HCT116 (cell line): ENCODE measurements around the gene HK3. TPM values are rescaled to one million over a fixed set of nuclear protein-coding genes. Genes with fewer than 3 reads are reported as not detected.

Experiments used
- ATAC-seq: fragments of 200-7000 bp; cut with Tn5 transposase; 2 replicates; pipeline ENCODE4 v1.9.1; 2020; ENCODE audit warnings: mild to moderate bottlenecking, moderate library complexity
- BruUV-seq: library from RNA; stranded (reverse); fragments of 400-500 nt; replicated peaks from 2 replicates; lab custom pipeline; 2021; lab: Mats Ljungman, UMichigan
- CTCF ChIA-PET: fragments of 300-600 bp; sonication (Branson Sonifier 250); formaldehyde crosslinking; loops from one replicate; lab custom pipeline; 2021; ENCODE audit warnings: antibody characterized with exemption; lab: Charles Lee
- POLR2A ChIA-PET: fragments of 300-600, 350-600 bp; sonication (Branson Sonifier 250); formaldehyde crosslinking; loops from one replicate; lab custom pipeline; 2021; ENCODE audit warnings: antibody characterized with exemption; lab: Charles Lee
- RAD21 ChIA-PET, 2 experiments: fragments of 300-600 bp; sonication (Branson Sonifier 250); formaldehyde crosslinking; loops; one replicate each; lab custom pipeline; 2023; ENCODE audit warnings: low total read pairs in 2 of 2; ENCODE audit not compliant: uncharacterized antibody in 2 of 2, unreplicated experiment in 2 of 2, low non-redundant PET in 1 of 2; lab: Charles Lee
- DNase-seq: peaks from one replicate; pipeline ENCODE4 v3.0.0-alpha.2; 2010; ENCODE audit warnings: low read depth, low spot score
- H2AFZ ChIP-seq: fragments of 200-600 bp; shearing (Covaris generic), sonication (generic); 2 replicates; pipeline ENCODE4 v1.6.1; 2017; ENCODE audit warnings: low read depth, mixed run types, mixed read lengths, antibody characterized with exemption, low read length; ENCODE audit not compliant: poor library complexity, severe bottlenecking
- H3K27ac ChIP-seq: 2 replicates; pipeline ENCODE4 v1.5.1; 2012; ENCODE audit warnings: low read depth, low read length
- H3K27me3 ChIP-seq: fragments of 200-600 bp; sonication (generic); 2 replicates; pipeline ENCODE4 v1.6.1; 2016; ENCODE audit warnings: mixed run types, low read length, mixed read lengths; ENCODE audit not compliant: insufficient read depth
- H3K36me3 ChIP-seq, 2 experiments: fragments of 200-500 bp in 1 of 2; fragments of 200-600 bp in 1 of 2; sonication (Bioruptor generic) in 1 of 2; sonication (generic) in 1 of 2; 2 replicates each; pipeline versions ENCODE4 v1.5.1 to v1.6.1; 2014 to 2016; ENCODE audit warnings: low read length in 2 of 2, inconsistent platforms in 1 of 2, mixed read lengths in 1 of 2, mixed run types in 1 of 2; ENCODE audit not compliant: insufficient read depth in 2 of 2, control insufficient read depth in 1 of 2
- H3K4me1 ChIP-seq, 2 experiments: fragments of 200-600 bp in 1 of 2; sonication (generic) in 1 of 2; 2 replicates each; pipeline versions ENCODE4 v1.5.1 to v1.6.1; 2012 to 2017; ENCODE audit warnings: low read length in 2 of 2, inconsistent platforms in 1 of 2, mild to moderate bottlenecking in 1 of 2, mixed read lengths in 1 of 2, mixed run types in 1 of 2, moderate library complexity in 1 of 2; ENCODE audit not compliant: insufficient read depth in 2 of 2, control insufficient read depth in 1 of 2
- H3K4me2 ChIP-seq: fragments of 200-600 bp; sonication (generic); 2 replicates; pipeline ENCODE4 v1.6.1; 2017; ENCODE audit warnings: mixed run types, low read length, mixed read lengths
- H3K4me3 ChIP-seq, 2 experiments: fragments of 200-600 bp in 1 of 2; sonication (generic) in 1 of 2; replicated peaks in 1 of 2; 2 replicates each; pipeline ENCODE4 v1.5.1; 2011 to 2016; ENCODE audit warnings: low read length in 2 of 2, control low read depth in 1 of 2, low read depth in 1 of 2, mild to moderate bottlenecking in 1 of 2, mixed read lengths in 1 of 2, mixed run types in 1 of 2
- H3K79me2 ChIP-seq: fragments of 200-600 bp; sonication (generic); 2 replicates; pipeline ENCODE4 v1.6.1; 2017; ENCODE audit warnings: mild to moderate bottlenecking, mixed run types, low read length, moderate library complexity, mixed read lengths; ENCODE audit not compliant: insufficient read depth
- H3K9ac ChIP-seq: fragments of 200-600 bp; sonication (generic); 2 replicates; pipeline ENCODE4 v1.6.1; 2016; ENCODE audit warnings: low read length, mixed read lengths
- H3K9me2 ChIP-seq: fragments of 200-600 bp; sonication (generic), shearing (Covaris generic); 2 replicates; pipeline ENCODE4 v1.6.1; 2017; ENCODE audit warnings: mixed run types, mild to moderate bottlenecking, moderate library complexity; ENCODE audit not compliant: insufficient read depth
- H3K9me3 ChIP-seq, 2 experiments: fragments of 200-500 bp in 1 of 2; fragments of 200-600 bp in 1 of 2; sonication (Bioruptor generic) in 1 of 2; sonication (generic) in 1 of 2; 2 replicates each; pipeline ENCODE4 v1.6.1; 2014 to 2017; ENCODE audit warnings: low read length in 2 of 2, mixed read lengths in 2 of 2, inconsistent platforms in 1 of 2, low read depth in 1 of 2, mild to moderate bottlenecking in 1 of 2, mixed run types in 1 of 2, moderate library complexity in 1 of 2; ENCODE audit not compliant: control insufficient read depth in 1 of 2, insufficient read depth in 1 of 2
- H4K20me1 ChIP-seq: fragments of 200-600 bp; sonication (generic), shearing (Covaris generic); 2 replicates; pipeline ENCODE4 v1.6.1; 2017; ENCODE audit warnings: mixed run types, mild to moderate bottlenecking, moderate library complexity; ENCODE audit not compliant: insufficient read depth
- CEBPB ChIP-seq: IDR thresholded peaks from 2 replicates; pipeline ENCODE4 v1.6.1; 2012; ENCODE audit warnings: low read depth
- CTCF ChIP-seq, 3 experiments: fragments of 200-600 bp in 1 of 3; sonication (generic) in 1 of 3; IDR thresholded peaks in 2 of 3; conservative IDR thresholded peaks in 1 of 3; 2 replicates each; pipeline ENCODE4 v1.5.1; 2012 to 2017; ENCODE audit warnings: low read depth in 2 of 3, low read length in 2 of 3, antibody characterized with exemption in 1 of 3, borderline replicate concordance in 1 of 3, control low read depth in 1 of 3, mild to moderate bottlenecking in 1 of 3, mixed read lengths in 1 of 3, mixed run types in 1 of 3, moderate library complexity in 1 of 3; ENCODE audit not compliant: insufficient read depth in 1 of 3
- EZH2phosphoT487 ChIP-seq: fragments of 200-600 bp; IDR thresholded peaks from 2 replicates; pipeline ENCODE4 v1.6.1; 2018; ENCODE audit warnings: antibody characterized with exemption, borderline replicate concordance
- FOSL1 ChIP-seq: IDR thresholded peaks from 2 replicates; pipeline ENCODE4 v1.6.1; 2012; ENCODE audit warnings: low read depth
- POLR2AphosphoS5 ChIP-seq: IDR thresholded peaks from 2 replicates; pipeline ENCODE4 v1.6.1; 2011; ENCODE audit warnings: mild to moderate bottlenecking, low read depth, low read length, moderate library complexity
- SP1 ChIP-seq: IDR thresholded peaks from 2 replicates; pipeline ENCODE4 v1.6.1; 2012; ENCODE audit warnings: low read depth
- SRF ChIP-seq: IDR thresholded peaks from 2 replicates; pipeline ENCODE4 v1.6.1; 2012; ENCODE audit warnings: low read depth
- YY1 ChIP-seq: IDR thresholded peaks from 2 replicates; pipeline ENCODE4 v1.6.1; 2011; ENCODE audit warnings: low read length, low read depth, moderate library complexity, mild to moderate bottlenecking; ENCODE audit not compliant: insufficient replicate concordance; ENCODE audit errors: extremely low read depth
- ZBTB33 ChIP-seq: IDR thresholded peaks from 2 replicates; pipeline ENCODE4 v1.6.1; 2011; ENCODE audit warnings: mild to moderate bottlenecking, low read length, moderate library complexity; ENCODE audit not compliant: insufficient replicate concordance; ENCODE audit errors: extremely low read depth
- intact Hi-C: fragments of 100-400 bp; cut with micrococcal nuclease; formaldehyde crosslinking; loops from 2 replicates; pipeline ENCODE4 v1.10.0; 2022
- total RNA-seq: library from RNA; stranded (reverse); gene quantifications from one replicate; pipeline ENCODE4 v1.2.1, GENCODE V29; 2021; ENCODE audit not compliant: unreplicated experiment

HK3 gene
- total RNA-seq, 1 experiment from 2014 or later = 0.30 TPM

- Histone ChIP-seq H3K79me2 (no peaks in the 10 kb centered on the region), H3K36me3 (no peaks in the 10 kb centered on the region), H4K20me1 (no peaks in the 10 kb centered on the region), H3K9ac (no peak overlapping the region), H3K4me2 (no peak overlapping the region), H3K27me3 (no peaks in the 10 kb centered on the region), H3K9me3 (no peaks in the 10 kb centered on the region), H3K9me2 (no peaks in the 10 kb centered on the region), H3K27ac (no peak overlapping the region), H2AFZ (no peak overlapping the region), H3K4me1 (no peaks in the 10 kb centered on the region), H3K4me3 (no peak overlapping the region)
- intact Hi-C loops = no loop called here
- TF ChIP-seq YY1 = no peak
- no peak for TF ChIP-seq FOSL1
- TF ChIP-seq CEBPB = no peak
- no peak for TF ChIP-seq SP1
- no peak for TF ChIP-seq CTCF (IDR thresholded peaks at IDR 0.05 in 2 of 3, conservative IDR thresholded peaks at IDR 0.05 in 1 of 3; ENCODE audit: borderline replicate concordance in 1 of 3, insufficient read depth in 1 of 3, low read depth in 2 of 3, low read length in 2 of 3)
- TF ChIP-seq ZBTB33 = no peak
- no peak for TF ChIP-seq EZH2phosphoT487
- no peak for TF ChIP-seq POLR2AphosphoS5
- TF ChIP-seq SRF = no peak
- ATAC-seq (no peak), DNase-seq (no peak)
- CTCF ChIA-PET = no interaction called here
- RAD21 ChIA-PET = no interaction called here
- no TSS peak for BruUV-seq
- POLR2A ChIA-PET = no interaction called here
Measured at GRCh38 chr5:176863041-176863764, 35.9 kb downstream of the HK3 start.
